ENCODE data around the gene SLC37A1.
A peak's percentile ranks its signal among the peaks of the same experiment; 100 is the strongest.

The SLC37A1 gene

GRCh38 chr21:42580793-42581321 lies 67.2 kb downstream of the SLC37A1 start:
- DNase-seq: no peak

GRCh38 chr21:42581336-42581992 lies 67.8 kb downstream of the SLC37A1 start:
- DNase-seq: no peak

GRCh38 chr21:42581993-42582786 lies 68.5 kb downstream of the SLC37A1 start:
- DNase-seq: no peak

GRCh38 chr21:42582787-42583476 lies 69.3 kb downstream of the SLC37A1 start:
- no peak for DNase-seq

GRCh38 chr21:42583477-42584295 lies 70.0 kb downstream of the SLC37A1 start:
- DNase-seq: no peak

- DNase-seq: no peak
Measured at GRCh38 chr21:42584296-42584641, 70.6 kb downstream of the SLC37A1 start.

- no peak for DNase-seq
Measured at GRCh38 chr21:42585881-42586280, 72.2 kb downstream of the SLC37A1 start.

- no peak for DNase-seq
Measured at GRCh38 chr21:42586406-42586805, 72.8 kb downstream of the SLC37A1 start.

- no peak for DNase-seq
Measured at GRCh38 chr21:42587036-42587435, 73.4 kb downstream of the SLC37A1 start.

- no peak for DNase-seq
Measured at GRCh38 chr21:42590431-42591131, 76.9 kb downstream of the SLC37A1 start.

- DNase-seq: no peak
Measured at GRCh38 chr21:42591170-42591869, 77.7 kb downstream of the SLC37A1 start.

- DNase-seq: no peak
Measured at GRCh38 chr21:42592156-42592820, 78.6 kb downstream of the SLC37A1 start.

- peak; percentile 49 for DNase-seq
Measured at GRCh38 chr21:42593007-42593814, 79.6 kb downstream of the SLC37A1 start.

GRCh38 chr21:42594616-42595282 lies 81.1 kb downstream of the SLC37A1 start:
- no peak for DNase-seq

GRCh38 chr21:42595283-42596187 lies 81.9 kb downstream of the SLC37A1 start:
- no peak for DNase-seq

GRCh38 chr21:42596657-42597056 lies 83.0 kb downstream of the SLC37A1 start:
- DNase-seq: no peak

- DNase-seq: no peak
Measured at GRCh38 chr21:42597487-42598158, 84.0 kb downstream of the SLC37A1 start.
